HepG2 (cell line): ENCODE measurements around the gene GLOD5. TPM values are rescaled to one million over a fixed set of nuclear protein-coding genes. Genes with fewer than 3 reads are reported as not detected.

Experiments
- DNMT1 ChIP-seq: sonication (generic); formaldehyde crosslinking; IDR thresholded peaks from 2 replicates; pipeline ENCODE4 v1.5.1; 2020; ENCODE audit warnings: mild to moderate bottlenecking, missing genetic modification reagents
- EP300 ChIP-seq, 3 experiments: sonication (generic) in 1 of 3; formaldehyde crosslinking in 1 of 3; IDR thresholded peaks; 2 replicates each; pipeline versions ENCODE4 v1.5.1 to v1.6.1; 2011 to 2020; ENCODE audit warnings: low read depth in 2 of 3, low read length in 2 of 3, borderline replicate concordance in 1 of 3, improper control_type of control experiment in 1 of 3, mild to moderate bottlenecking in 1 of 3, missing genetic modification reagents in 1 of 3, moderate library complexity in 1 of 3
- FOSL2 ChIP-seq: sonication (generic); formaldehyde crosslinking; IDR thresholded peaks from 2 replicates; pipeline ENCODE4 v1.4.0; 2020; ENCODE audit warnings: missing genetic modification reagents
- MAZ ChIP-seq, 2 experiments: sonication (generic) in 1 of 2; formaldehyde crosslinking in 1 of 2; IDR thresholded peaks; 2 replicates each; pipeline versions ENCODE4 v1.5.0 to v1.6.1; 2012 to 2020; ENCODE audit warnings: low read depth in 2 of 2, mild to moderate bottlenecking in 2 of 2, borderline replicate concordance in 1 of 2, improper control_type of control experiment in 1 of 2, low read length in 1 of 2, missing genetic modification reagents in 1 of 2, moderate library complexity in 1 of 2
- MBD4 ChIP-seq: IDR thresholded peaks from 2 replicates; pipeline ENCODE4 v1.6.1; 2012; ENCODE audit warnings: low read length, inconsistent platforms, borderline replicate concordance
- MZF1 ChIP-seq: sonication (generic); formaldehyde crosslinking; IDR thresholded peaks from 2 replicates; pipeline ENCODE4 v1.8.1; 2023; ENCODE audit warnings: mild to moderate bottlenecking, missing genetic modification reagents, borderline replicate concordance
- NFIC ChIP-seq: IDR thresholded peaks from 2 replicates; pipeline ENCODE4 v1.6.1; 2012; ENCODE audit warnings: mild to moderate bottlenecking, low read length, inconsistent platforms
- SCMH1 ChIP-seq: sonication (generic); formaldehyde crosslinking; IDR thresholded peaks from 2 replicates; pipeline ENCODE4 v1.9.0; 2021; ENCODE audit warnings: missing genetic modification reagents, mild to moderate bottlenecking, borderline replicate concordance
- SOX5 ChIP-seq: IDR thresholded peaks from 2 replicates; pipeline ENCODE4 v1.6.1; 2016; ENCODE audit warnings: borderline replicate concordance
- ZFP41 ChIP-seq: sonication (generic); formaldehyde crosslinking; IDR thresholded peaks from 2 replicates; pipeline ENCODE4 v1.4.0; 2020; ENCODE audit warnings: mild to moderate bottlenecking, missing genetic modification reagents, borderline replicate concordance
- ZNF329 ChIP-seq: sonication (generic); formaldehyde crosslinking; IDR thresholded peaks from 2 replicates; pipeline ENCODE4 v1.9.0; 2021; ENCODE audit warnings: low read depth, mild to moderate bottlenecking, missing genetic modification reagents
- ZNF496 ChIP-seq: sonication (generic); formaldehyde crosslinking; IDR thresholded peaks from 2 replicates; pipeline ENCODE4 v1.8.1; 2023; ENCODE audit warnings: mild to moderate bottlenecking, moderate library complexity, missing genetic modification reagents; ENCODE audit not compliant: insufficient replicate concordance
- ZNF780A ChIP-seq: sonication (generic); formaldehyde crosslinking; IDR thresholded peaks from 2 replicates; pipeline ENCODE4 v1.8.0; 2022; ENCODE audit warnings: mild to moderate bottlenecking, missing genetic modification reagents, moderate library complexity
- ZNF83 ChIP-seq: sonication (generic); formaldehyde crosslinking; IDR thresholded peaks from 2 replicates; pipeline ENCODE4 v1.4.0; 2020; ENCODE audit warnings: missing genetic modification reagents, mild to moderate bottlenecking, borderline replicate concordance
- polyA plus RNA-seq, 8 experiments: library from polyadenylated mRNA; depleted of rRNA in 3 of 8; stranded (reverse) in 7 of 8; unstranded in 1 of 8; fragments of >200 nt; fragmentation: Illumina TruSeq in 4 of 8; extraction: Trizol in 4 of 8; gene quantifications; 2 replicates each; pipeline versions ENCODE4 v1.2.1 to v1.2.3, GENCODE V29; 2011 to 2016; ENCODE audit warnings: low read depth in 4 of 8, missing spikeins in 1 of 8, mixed read lengths in 1 of 8; ENCODE audit not compliant: insufficient read depth in 1 of 8
- total RNA-seq, 5 experiments: library from RNA; depleted of rRNA; stranded (reverse); fragments of >200 nt; fragmentation: Illumina TruSeq; extraction: Trizol; gene quantifications; 2 replicates each; pipeline ENCODE4 v1.2.3, GENCODE V29; 2016; ENCODE audit warnings: low read depth in 1 of 5
- TF ChIP-seq, protein P1 (sequence below): sonication (generic); formaldehyde crosslinking; IDR thresholded peaks from 2 replicates; pipeline ENCODE4 v1.4.0; 2020; ENCODE audit warnings: missing genetic modification reagents
- TF ChIP-seq, protein P2 (sequence below): sonication (generic); formaldehyde crosslinking; IDR thresholded peaks from 2 replicates; pipeline ENCODE4 v1.8.0; 2022; ENCODE audit warnings: mild to moderate bottlenecking, missing genetic modification reagents; ENCODE audit not compliant: insufficient replicate concordance
- TF ChIP-seq, protein P3 (sequence below): sonication (generic); formaldehyde crosslinking; IDR thresholded peaks from 2 replicates; pipeline ENCODE4 v1.5.1; 2020; ENCODE audit warnings: mild to moderate bottlenecking, missing genetic modification reagents, moderate library complexity
- TF ChIP-seq, protein P4 (sequence below): sonication (generic); IDR thresholded peaks from 2 replicates; pipeline ENCODE4 v1.6.1; 2016; ENCODE audit warnings: low read depth, borderline replicate concordance

Gene GLOD5
- total and polyA plus RNA-seq, 2 of the 13 experiments (the other 11 are each of a cell fraction or from before 2014, with no cell fraction given), result 0.93 to 1.3 TPM

DNA sequence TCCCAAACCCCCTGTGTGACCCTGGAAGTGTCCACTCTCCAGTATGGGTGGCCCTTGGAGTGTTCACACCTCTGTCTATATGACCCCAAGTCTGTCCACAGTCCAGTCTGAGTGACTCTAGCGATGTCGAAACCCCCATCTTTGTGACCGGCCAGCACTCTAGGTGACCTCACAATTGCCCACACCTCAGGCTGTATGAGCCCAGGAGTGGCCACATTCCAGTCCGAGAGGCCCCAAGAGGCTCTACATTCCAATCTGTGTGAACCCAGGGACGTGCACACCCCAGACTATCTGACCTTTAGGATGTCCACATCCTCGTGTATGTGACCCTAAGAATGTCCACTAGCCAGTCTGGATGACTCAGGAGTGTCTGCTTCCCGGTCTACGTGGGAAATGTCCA is 7.3 kb upstream of the GLOD5 start (continued):
- TF ChIP-seq EP300 (IDR thresholded peaks at IDR 0.05; ENCODE audit: low read depth in 2 of 2, low read length in 2 of 2), result 0 out of 4 replicates have a peak, but pooled peaks of 1 of the 2 experiments have one; percentile 12
- TF ChIP-seq EP300 (CRISPR knock-in tag; IDR thresholded peaks at IDR 0.05; ENCODE audit: borderline replicate concordance), result no peak
- no peak for TF ChIP-seq SOX5 (CRISPR knock-in tag)
- no peak for TF ChIP-seq ZNF780A
- TF ChIP-seq, protein P1, sequence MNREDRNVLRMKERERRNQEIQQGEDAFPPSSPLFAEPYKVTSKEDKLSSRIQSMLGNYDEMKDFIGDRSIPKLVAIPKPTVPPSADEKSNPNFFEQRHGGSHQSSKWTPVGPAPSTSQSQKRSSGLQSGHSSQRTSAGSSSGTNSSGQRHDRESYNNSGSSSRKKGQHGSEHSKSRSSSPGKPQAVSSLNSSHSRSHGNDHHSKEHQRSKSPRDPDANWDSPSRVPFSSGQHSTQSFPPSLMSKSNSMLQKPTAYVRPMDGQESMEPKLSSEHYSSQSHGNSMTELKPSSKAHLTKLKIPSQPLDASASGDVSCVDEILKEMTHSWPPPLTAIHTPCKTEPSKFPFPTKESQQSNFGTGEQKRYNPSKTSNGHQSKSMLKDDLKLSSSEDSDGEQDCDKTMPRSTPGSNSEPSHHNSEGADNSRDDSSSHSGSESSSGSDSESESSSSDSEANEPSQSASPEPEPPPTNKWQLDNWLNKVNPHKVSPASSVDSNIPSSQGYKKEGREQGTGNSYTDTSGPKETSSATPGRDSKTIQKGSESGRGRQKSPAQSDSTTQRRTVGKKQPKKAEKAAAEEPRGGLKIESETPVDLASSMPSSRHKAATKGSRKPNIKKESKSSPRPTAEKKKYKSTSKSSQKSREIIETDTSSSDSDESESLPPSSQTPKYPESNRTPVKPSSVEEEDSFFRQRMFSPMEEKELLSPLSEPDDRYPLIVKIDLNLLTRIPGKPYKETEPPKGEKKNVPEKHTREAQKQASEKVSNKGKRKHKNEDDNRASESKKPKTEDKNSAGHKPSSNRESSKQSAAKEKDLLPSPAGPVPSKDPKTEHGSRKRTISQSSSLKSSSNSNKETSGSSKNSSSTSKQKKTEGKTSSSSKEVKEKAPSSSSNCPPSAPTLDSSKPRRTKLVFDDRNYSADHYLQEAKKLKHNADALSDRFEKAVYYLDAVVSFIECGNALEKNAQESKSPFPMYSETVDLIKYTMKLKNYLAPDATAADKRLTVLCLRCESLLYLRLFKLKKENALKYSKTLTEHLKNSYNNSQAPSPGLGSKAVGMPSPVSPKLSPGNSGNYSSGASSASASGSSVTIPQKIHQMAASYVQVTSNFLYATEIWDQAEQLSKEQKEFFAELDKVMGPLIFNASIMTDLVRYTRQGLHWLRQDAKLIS (CRISPR knock-in tag), result no peak
- TF ChIP-seq SCMH1, result no peak
- TF ChIP-seq ZNF496 (CRISPR knock-in tag), result no peak
- TF ChIP-seq ZNF83, result no peak
- no peak for TF ChIP-seq MAZ (IDR thresholded peaks at IDR 0.05; ENCODE audit: borderline replicate concordance, low read depth, low read length)
- no peak for TF ChIP-seq MAZ (CRISPR knock-in tag; IDR thresholded peaks at IDR 0.05; ENCODE audit: low read depth)
- no peak for TF ChIP-seq MZF1 (CRISPR knock-in tag)
- TF ChIP-seq ZFP41 (CRISPR knock-in tag), result no peak
- TF ChIP-seq, protein P2, sequence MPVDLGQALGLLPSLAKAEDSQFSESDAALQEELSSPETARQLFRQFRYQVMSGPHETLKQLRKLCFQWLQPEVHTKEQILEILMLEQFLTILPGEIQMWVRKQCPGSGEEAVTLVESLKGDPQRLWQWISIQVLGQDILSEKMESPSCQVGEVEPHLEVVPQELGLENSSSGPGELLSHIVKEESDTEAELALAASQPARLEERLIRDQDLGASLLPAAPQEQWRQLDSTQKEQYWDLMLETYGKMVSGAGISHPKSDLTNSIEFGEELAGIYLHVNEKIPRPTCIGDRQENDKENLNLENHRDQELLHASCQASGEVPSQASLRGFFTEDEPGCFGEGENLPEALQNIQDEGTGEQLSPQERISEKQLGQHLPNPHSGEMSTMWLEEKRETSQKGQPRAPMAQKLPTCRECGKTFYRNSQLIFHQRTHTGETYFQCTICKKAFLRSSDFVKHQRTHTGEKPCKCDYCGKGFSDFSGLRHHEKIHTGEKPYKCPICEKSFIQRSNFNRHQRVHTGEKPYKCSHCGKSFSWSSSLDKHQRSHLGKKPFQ (CRISPR knock-in tag), result peak; percentile 99
- TF ChIP-seq NFIC, result no peak
- no peak for TF ChIP-seq DNMT1 (CRISPR knock-in tag)
- TF ChIP-seq FOSL2 (CRISPR knock-in tag), result 0 out of 2 replicates have a peak, but pooled peaks have one; percentile 31
- TF ChIP-seq, protein P3, sequence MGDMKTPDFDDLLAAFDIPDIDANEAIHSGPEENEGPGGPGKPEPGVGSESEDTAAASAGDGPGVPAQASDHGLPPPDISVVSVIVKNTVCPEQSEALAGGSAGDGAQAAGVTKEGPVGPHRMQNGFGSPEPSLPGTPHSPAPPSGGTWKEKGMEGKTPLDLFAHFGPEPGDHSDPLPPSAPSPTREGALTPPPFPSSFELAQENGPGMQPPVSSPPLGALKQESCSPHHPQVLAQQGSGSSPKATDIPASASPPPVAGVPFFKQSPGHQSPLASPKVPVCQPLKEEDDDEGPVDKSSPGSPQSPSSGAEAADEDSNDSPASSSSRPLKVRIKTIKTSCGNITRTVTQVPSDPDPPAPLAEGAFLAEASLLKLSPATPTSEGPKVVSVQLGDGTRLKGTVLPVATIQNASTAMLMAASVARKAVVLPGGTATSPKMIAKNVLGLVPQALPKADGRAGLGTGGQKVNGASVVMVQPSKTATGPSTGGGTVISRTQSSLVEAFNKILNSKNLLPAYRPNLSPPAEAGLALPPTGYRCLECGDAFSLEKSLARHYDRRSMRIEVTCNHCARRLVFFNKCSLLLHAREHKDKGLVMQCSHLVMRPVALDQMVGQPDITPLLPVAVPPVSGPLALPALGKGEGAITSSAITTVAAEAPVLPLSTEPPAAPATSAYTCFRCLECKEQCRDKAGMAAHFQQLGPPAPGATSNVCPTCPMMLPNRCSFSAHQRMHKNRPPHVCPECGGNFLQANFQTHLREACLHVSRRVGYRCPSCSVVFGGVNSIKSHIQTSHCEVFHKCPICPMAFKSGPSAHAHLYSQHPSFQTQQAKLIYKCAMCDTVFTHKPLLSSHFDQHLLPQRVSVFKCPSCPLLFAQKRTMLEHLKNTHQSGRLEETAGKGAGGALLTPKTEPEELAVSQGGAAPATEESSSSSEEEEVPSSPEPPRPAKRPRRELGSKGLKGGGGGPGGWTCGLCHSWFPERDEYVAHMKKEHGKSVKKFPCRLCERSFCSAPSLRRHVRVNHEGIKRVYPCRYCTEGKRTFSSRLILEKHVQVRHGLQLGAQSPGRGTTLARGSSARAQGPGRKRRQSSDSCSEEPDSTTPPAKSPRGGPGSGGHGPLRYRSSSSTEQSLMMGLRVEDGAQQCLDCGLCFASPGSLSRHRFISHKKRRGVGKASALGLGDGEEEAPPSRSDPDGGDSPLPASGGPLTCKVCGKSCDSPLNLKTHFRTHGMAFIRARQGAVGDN (CRISPR knock-in tag), result no peak
- TF ChIP-seq, protein P4, sequence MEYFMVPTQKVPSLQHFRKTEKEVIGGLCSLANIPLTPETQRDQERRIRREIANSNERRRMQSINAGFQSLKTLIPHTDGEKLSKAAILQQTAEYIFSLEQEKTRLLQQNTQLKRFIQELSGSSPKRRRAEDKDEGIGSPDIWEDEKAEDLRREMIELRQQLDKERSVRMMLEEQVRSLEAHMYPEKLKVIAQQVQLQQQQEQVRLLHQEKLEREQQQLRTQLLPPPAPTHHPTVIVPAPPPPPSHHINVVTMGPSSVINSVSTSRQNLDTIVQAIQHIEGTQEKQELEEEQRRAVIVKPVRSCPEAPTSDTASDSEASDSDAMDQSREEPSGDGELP, result no peak
- TF ChIP-seq ZNF329 (CRISPR knock-in tag), result no peak
- no peak for TF ChIP-seq MBD4
